Stimulated activated CD8-positive, alpha-beta memory T cell treated with anti-CD3 and anti-CD28 coated beads, Interleukin-7, amount 100 ng/mL, for 48 hours (primary cell): Measurements from ENCODE around the gene LOXHD1.

Experiments used
- DNase-seq, 2 donors: peaks; one replicate each; pipeline ENCODE4 v3.0.0-alpha.2; 2020; ENCODE audit warnings: low read depth in 1 of 2; ENCODE audit errors: extremely low read depth in 1 of 2

The LOXHD1 gene

DNA sequence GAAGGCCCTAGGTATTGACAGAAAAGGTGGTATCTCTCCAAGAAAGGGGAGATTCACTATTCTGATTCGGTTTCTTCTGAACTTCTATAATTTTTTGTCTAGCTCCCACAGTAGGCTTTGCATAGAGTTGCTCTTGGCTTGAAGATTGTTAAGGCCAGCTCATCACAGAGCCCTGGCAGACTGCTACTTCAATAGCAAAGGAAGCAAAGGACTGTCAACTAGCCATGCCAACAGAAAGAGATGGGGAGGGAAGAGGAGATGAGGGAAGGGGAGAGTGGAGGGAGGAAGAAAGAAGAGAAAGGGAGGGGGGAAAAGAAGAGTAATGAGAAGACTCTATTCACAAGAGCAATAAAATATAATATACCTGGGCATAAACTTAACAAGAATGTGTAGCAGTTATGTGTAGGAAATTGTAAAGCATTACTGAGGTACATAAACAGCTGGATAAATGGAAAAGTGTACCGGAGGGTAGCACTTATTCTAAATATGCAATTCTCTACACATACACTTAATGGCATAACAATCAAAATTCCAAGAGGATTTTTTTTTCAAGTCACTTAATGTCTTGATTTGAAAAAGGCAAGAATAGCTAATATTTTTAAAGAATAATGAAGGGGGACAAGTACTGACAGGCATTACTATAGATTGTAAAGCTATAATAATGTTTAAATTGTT is 102.5 kb downstream of the LOXHD1 start:
- no peak for DNase-seq

- DNase-seq: no peak
These were observed 106.4 kb downstream of the LOXHD1 start for GRCh38 chr18:46550609-46551008.

- DNase-seq: no peak
These were observed 109.5 kb downstream of the LOXHD1 start for GRCh38 chr18:46547520-46547919.

DNA sequence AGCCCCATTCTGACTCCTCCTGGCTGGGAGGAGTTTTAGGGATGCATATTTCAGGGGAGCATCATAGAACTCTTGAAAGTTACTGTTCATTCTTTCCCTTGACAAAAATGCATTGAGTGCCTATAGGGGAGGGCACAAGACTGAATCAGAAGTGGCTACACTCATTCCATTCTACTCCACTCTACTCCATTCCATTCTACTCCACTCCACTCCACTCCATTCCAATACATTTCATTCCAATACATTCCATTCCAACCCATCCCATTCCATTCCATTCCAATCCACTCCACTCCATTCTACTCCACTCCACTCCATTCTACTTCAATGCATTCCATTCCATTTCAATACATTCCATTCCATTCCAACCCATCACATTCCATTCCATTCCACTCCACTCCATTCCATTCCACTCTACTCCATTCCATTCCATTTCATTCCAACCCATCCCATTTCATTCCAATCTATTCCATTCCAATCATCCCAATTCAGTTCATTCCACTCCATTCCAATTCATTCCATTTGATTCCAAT is 110.8 kb downstream of the LOXHD1 start:
- DNase-seq: no peak

DNA sequence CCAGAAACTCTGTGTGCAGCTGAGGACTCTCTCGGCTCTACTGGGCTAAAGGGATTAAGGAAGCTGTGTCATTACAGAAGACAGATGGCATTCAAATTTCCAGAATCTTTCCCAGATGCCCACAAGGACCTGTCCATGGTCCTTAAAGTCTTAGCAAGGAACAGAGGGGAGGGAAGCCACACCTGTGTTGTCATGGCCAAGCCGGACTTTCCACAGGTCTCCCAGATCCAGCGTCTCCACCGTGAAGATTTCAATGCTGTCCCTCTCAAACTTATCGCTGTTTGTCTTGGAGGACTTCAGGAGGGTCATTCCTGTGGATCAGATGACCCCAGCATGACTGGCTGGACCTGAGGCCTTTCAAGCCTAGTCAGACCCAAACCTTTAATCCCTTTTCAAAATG is 114.5 kb downstream of the LOXHD1 start:
- no peak for DNase-seq

- no peak for DNase-seq
These were observed 115.3 kb downstream of the LOXHD1 start for GRCh38 chr18:46541626-46542189.

DNA sequence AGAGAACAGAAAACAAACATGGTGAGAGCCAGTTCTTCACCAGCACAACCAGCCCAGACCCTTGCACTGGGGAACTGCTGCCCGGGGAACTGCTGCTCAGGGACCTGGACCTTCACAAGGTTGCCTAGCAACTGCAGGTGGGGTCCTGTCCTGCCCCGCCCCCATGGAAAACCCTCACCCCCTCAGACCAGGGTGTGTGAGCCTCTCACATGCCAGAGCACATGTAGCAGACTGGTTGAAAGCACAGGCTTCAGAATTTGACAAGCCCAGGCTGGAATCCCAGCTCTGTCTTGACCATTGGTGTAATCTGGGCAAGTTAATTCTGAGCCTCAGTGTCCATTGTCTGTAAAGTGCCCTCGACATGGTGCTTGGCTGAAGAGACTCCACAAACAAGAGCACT is 118.6 kb downstream of the LOXHD1 start:
- DNase-seq: no peak

GRCh38 chr18:46536215-46536874 is 120.7 kb downstream of the LOXHD1 start:
- no peak for DNase-seq

GRCh38 chr18:46531482-46531881 is 125.5 kb downstream of the LOXHD1 start:
- no peak for DNase-seq

- no peak for DNase-seq
These were observed 129.0 kb downstream of the LOXHD1 start for GRCh38 chr18:46528037-46528436.

DNA sequence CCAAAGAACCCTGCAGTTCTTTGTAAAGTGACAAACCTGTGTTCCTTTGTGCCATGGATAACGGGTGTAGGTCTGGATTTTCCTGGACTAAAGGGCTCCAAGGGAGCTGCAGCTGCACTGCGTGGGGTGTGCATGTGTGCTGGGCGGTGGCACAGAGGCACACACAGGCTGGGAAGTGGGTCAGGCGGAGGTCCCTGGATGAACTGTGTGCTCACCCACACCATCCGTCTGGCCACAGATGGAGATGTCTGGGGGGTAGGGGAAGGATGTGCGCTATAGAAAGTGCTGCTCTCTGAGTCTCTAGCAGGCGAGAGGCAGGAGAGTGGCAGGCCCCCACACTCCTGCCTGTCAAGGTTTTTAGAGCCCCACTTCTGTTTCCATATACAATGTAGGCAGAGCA is 137.2 kb downstream of the LOXHD1 start:
- DNase-seq: no peak

- DNase-seq: no peak
These were observed 138.6 kb downstream of the LOXHD1 start for GRCh38 chr18:46518438-46518837.

GRCh38 chr18:46516555-46516954 is 140.5 kb downstream of the LOXHD1 start:
- DNase-seq: no peak

GRCh38 chr18:46510386-46510785 is 146.6 kb downstream of the LOXHD1 start:
- no peak for DNase-seq

DNA sequence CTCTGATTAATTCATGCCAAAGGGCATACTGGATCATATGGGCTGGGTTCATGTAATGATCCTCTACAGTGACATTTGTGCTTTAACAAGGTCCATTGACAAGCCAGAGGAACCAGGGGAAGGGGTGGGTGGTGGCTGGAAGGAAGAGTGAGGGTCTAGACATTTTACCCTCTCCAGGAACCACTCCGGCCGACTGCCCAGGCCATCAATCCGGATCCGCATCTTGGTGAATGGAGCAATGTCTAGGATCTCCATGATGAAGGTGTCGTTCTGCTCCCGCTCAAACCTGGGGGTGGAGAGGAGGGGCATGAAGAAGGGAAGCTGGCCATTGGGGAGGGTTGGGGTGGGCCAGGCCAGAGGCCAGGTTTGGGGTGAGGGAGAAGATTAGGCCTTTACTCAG is 147.5 kb downstream of the LOXHD1 start:
- no peak for DNase-seq

DNA sequence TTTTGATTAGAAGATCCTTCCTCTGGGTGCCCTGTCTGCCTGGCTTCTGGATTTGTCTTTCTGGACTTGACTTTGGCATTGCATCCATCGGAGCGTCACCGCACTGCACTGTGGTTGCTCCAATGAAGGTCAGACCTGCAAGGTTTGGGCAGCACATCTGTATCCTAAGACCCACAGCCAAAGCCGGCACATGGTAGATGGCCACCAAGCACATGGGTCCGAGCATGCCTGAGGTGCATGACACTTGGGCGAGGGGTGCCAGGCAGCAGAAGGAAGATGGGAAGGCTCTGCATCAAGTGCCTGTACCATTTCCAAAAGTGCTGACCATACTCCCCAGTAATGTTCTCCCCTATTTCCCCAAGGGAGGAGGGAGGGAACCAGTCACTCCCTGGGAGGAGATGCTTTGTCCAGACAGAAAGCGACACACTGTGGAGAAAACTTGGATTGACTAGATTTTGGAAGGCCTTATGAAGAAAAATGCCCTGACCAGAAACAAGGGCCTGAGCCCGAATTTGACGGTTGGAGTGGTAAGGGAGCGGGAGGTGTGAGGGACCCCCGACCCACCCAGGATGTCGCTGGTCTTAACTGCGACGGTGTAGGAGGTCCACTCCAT is 149.9 kb downstream of the LOXHD1 start:
- DNase-seq: no peak

DNA sequence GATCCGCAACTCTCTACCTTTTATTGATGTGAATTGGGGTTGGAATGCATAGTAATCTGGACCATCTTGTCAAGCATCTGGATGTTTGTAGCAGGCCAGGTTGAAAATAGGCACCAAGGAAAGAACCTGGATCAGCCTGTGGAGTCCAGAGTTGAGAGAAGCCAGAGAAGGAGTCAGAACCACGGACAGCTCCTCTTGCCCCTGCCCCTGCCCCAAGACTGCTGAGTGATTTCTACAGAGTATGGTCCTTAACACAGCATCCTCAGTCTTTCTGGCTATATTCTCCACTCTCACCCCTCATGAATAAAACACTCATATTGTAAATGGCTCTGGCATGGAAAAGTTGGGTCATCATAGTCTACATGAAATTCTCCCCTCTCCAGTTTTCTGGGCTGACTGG is 154.6 kb downstream of the LOXHD1 start:
- DNase-seq: no peak

DNA sequence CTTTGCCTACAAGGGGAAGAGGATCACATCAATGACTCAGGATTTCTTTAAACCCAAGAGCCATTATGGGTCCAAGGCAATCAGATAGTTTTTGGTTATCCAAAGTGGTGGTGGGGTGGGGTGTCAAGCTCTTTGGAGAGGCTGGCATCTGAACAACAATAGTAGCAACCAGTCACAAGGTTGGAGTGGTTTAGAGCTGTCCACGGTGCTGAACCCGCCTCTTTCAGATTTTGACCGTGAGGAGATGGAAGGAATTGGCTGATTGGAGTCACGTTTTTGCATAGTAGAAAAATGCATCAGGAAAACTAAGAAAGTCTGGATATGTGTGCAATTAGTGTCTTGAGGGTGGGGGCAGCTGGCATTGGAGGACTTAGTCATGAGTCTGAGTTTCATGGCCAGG is 159.9 kb downstream of the LOXHD1 start:
- DNase-seq: no peak

DNA sequence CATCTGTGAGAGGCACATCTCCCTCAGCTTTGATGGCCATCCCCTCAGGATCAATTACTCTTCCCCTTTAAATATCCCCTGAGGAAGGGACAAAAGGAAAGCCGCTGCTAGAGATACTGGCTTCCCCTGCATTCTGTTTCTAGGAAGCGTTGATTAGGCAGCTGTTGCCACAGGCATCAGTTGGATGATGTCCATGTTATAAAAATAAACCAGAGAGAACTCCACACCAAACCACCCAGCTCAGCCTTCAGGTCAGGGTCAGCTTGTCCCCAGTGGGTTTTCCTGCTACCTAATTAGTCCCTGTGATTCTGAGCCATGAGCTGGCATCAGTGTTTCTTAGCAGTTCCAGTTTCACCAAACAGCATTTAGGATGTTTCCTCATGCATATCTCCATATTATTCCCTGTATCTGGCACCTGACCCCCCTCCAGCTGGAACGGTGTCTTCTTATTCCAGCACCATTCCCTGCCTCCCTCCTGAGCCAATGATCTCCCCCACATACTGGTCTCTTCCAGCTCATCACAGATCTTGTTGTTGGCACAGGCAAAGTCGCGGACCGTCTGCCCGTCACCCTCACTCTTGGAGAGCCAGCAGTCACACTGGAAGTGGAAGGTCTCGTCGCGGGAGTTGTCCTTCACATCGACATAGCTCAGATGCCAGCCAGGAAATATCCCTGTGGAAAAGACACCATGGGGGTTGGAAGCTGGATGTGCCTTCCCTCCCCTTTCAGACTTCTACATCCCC is 168.4 kb downstream of the LOXHD1 start:
- DNase-seq: no peak

DNA sequence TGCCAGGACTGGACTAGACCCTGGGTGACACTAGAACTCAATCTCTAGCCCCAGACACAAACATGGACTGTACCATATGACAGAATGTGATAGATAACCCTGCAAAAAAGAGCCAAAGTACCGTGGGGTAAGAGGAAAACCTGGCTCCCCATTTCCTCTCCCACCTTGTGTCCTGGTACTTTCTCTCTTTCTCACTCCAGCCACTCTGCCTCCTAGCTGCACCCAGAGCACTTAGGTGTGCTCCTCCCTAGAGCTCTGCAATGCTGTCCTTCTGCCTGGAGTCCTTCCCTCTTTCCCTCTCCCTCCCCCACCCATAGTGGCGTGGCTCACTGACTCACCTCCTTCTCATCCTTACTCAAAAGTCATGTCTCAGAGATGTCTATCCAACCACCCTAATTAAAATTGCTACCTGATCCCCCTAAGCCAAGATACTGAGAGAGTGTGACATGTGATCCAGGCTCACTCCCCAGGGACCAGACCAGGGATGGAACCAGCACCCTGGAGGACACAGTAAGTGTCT is 171.3 kb downstream of the LOXHD1 start:
- DNase-seq: no peak

GRCh38 chr18:46484971-46485370 is 172.0 kb downstream of the LOXHD1 start:
- DNase-seq: no peak
